Nephron progenitor cell (in vitro differentiated cells): ENCODE measurements around the gene ZHX3.

ENCODE experiments used
- DNase-seq: peaks from one replicate; pipeline ENCODE4 v3.0.0; 2021
- H3K27ac Mint-ChIP-seq: 2 replicates; pipeline ENCODE4 v1.8.0; 2021; ENCODE audit warnings: mild to moderate bottlenecking, moderate library complexity, mixed read lengths
- H3K27me3 Mint-ChIP-seq: 2 replicates; pipeline ENCODE4 v1.8.0; 2021; ENCODE audit warnings: mild to moderate bottlenecking, low read depth, mixed read lengths; ENCODE audit not compliant: poor library complexity
- H3K36me3 Mint-ChIP-seq: 2 replicates; pipeline ENCODE4 v1.8.0; 2021; ENCODE audit warnings: low read depth, mixed read lengths
- H3K4me1 Mint-ChIP-seq: 2 replicates; pipeline ENCODE4 v1.8.0; 2021; ENCODE audit warnings: mixed read lengths
- H3K4me3 Mint-ChIP-seq: 2 replicates; pipeline ENCODE4 v1.8.0; 2021; ENCODE audit warnings: mild to moderate bottlenecking, moderate library complexity, mixed read lengths
- H3K9me3 Mint-ChIP-seq: 2 replicates; pipeline ENCODE4 v1.8.0; 2021; ENCODE audit warnings: mild to moderate bottlenecking, moderate library complexity, mixed read lengths
- CTCF ChIP-seq: fragments of 200-600 bp; sonication (generic); IDR thresholded peaks from 2 replicates; pipeline ENCODE4 v1.5.0; 2021; ENCODE audit warnings: antibody characterized with exemption

Gene ZHX3

GRCh38 chr20:41309817-41310216, 7.7 kb downstream of the ZHX3 start:
- H3K4me1 Mint-ChIP-seq: peaks cover 8% of the 10 kb centered on the region
- H3K27me3 Mint-ChIP-seq: no peaks in the 10 kb centered on the region
- H3K4me3 Mint-ChIP-seq: no peak overlapping the region
- no peak for DNase-seq
- no peak for TF ChIP-seq CTCF
- H3K9me3 Mint-ChIP-seq: no peaks in the 10 kb centered on the region
- peaks cover 4% of the 10 kb centered on the region for H3K36me3 Mint-ChIP-seq
- no peak overlapping the region for H3K27ac Mint-ChIP-seq

- Mint-ChIP-seq H3K4me3 (no peak overlapping the region), H3K27me3 (no peaks in the 10 kb centered on the region), H3K9me3 (no peaks in the 10 kb centered on the region), H3K27ac (no peak overlapping the region), H3K36me3 (peaks cover 4% of the 10 kb centered on the region), H3K4me1 (peaks cover 8% of the 10 kb centered on the region)
- no peak for DNase-seq
- no peak for TF ChIP-seq CTCF
These were observed 8.7 kb downstream of the ZHX3 start for GRCh38 chr20:41308726-41309413.

- Mint-ChIP-seq H3K27ac (no peak overlapping the region), H3K4me3 (no peak overlapping the region), H3K4me1 (peaks cover 8% of the 10 kb centered on the region), H3K9me3 (no peaks in the 10 kb centered on the region), H3K36me3 (peaks cover 4% of the 10 kb centered on the region), H3K27me3 (no peaks in the 10 kb centered on the region)
- no peak for DNase-seq
- TF ChIP-seq CTCF: no peak
These were observed 9.2 kb downstream of the ZHX3 start for GRCh38 chr20:41308290-41308711.

GRCh38 chr20:41307021-41307420, 10.5 kb downstream of the ZHX3 start:
- Mint-ChIP-seq H3K4me1 (peaks cover 8% of the 10 kb centered on the region), H3K9me3 (no peaks in the 10 kb centered on the region), H3K4me3 (no peak overlapping the region), H3K36me3 (peaks cover 4% of the 10 kb centered on the region), H3K27me3 (no peaks in the 10 kb centered on the region), H3K27ac (no peak overlapping the region)
- DNase-seq: no peak
- no peak for TF ChIP-seq CTCF

GRCh38 chr20:41306061-41306727, 11.3 kb downstream of the ZHX3 start:
- H3K4me3 Mint-ChIP-seq: no peak overlapping the region
- no peaks in the 10 kb centered on the region for H3K27me3 Mint-ChIP-seq
- no peaks in the 10 kb centered on the region for H3K9me3 Mint-ChIP-seq
- no peak overlapping the region for H3K27ac Mint-ChIP-seq
- H3K4me1 Mint-ChIP-seq: peaks cover 8% of the 10 kb centered on the region
- TF ChIP-seq CTCF: no peak
- DNase-seq: no peak
- no peaks in the 10 kb centered on the region for H3K36me3 Mint-ChIP-seq
